Ovary (tissue), 9 donors: ENCODE results near the gene EXOC2. TPM values are rescaled to one million over a fixed set of nuclear protein-coding genes. Genes with fewer than 3 reads are reported as not detected.

Experiments used
- DNase-seq, 5 donors: peaks; one replicate each; pipeline ENCODE4 v3.0.0-alpha.2; 2019 to 2020
- H3K27ac ChIP-seq, 2 donors: fragments of 200-600 bp; one replicate each; pipeline versions ENCODE4 v1.5.1 to v1.8.0; 2019 to 2022
- H3K27me3 ChIP-seq: fragments of 200-600 bp; one replicate; pipeline ENCODE4 v1.8.0; 2022
- H3K36me3 ChIP-seq: fragments of 200-600 bp; sonication (generic); one replicate; pipeline ENCODE4 v1.5.1; 2019
- H3K4me1 ChIP-seq: one replicate; pipeline ENCODE4 v1.8.1; 2013; ENCODE audit warnings: mild to moderate bottlenecking, moderate library complexity; ENCODE audit not compliant: insufficient read depth
- H3K4me3 ChIP-seq: fragments of 200-600 bp; sonication (generic); one replicate; pipeline ENCODE4 v1.5.1; 2017
- H3K9me3 ChIP-seq, 2 donors: fragments of 200-600 bp in 1 of 2; sonication (generic) in 1 of 2; one replicate each; pipeline versions ENCODE4 v1.5.1 to v1.8.1; 2013 to 2019; ENCODE audit warnings: mild to moderate bottlenecking in 1 of 2, moderate library complexity in 1 of 2
- CTCF ChIP-seq, 3 donors: fragments of 450-650 bp in 2 of 3; fragments of 200-600 bp in 1 of 3; IDR thresholded peaks; one replicate each; pipeline versions ENCODE4 v1.5.1 to v1.8.0; 2016 to 2022; ENCODE audit warnings: antibody characterized with exemption in 3 of 3, mild to moderate bottlenecking in 1 of 3
- EP300 ChIP-seq: sonication (generic); formaldehyde crosslinking; IDR thresholded peaks from one replicate; pipeline ENCODE4 v1.6.1; 2017; ENCODE audit warnings: antibody characterized with exemption
- POLR2A ChIP-seq: fragments of 450-650 bp; IDR thresholded peaks from one replicate; pipeline ENCODE4 v1.6.1; 2017; ENCODE audit warnings: antibody characterized with exemption, mild to moderate bottlenecking, moderate library complexity
- WGBS, 3 donors: extraction: QIAGEN DNeasy Blood & Tissue Kit in 1 of 3; methylation state at CpG; one replicate each; pipeline versions ENCODE4 v1.1.5 to v1.1.7; 2013 to 2017; 5-methylcytosine and 5-hydroxymethylcytosine counted together
- intact Hi-C, 4 donors: fragments of 100-400 bp; cut with DNase I; formaldehyde crosslinking; loops; one replicate each; pipeline versions ENCODE4 v1.11.0 to v1.15.1; 2022 to 2023
- polyA plus RNA-seq, 2 donors: library from polyadenylated mRNA; stranded (reverse); fragments of 200-250 nt in 1 of 2; fragments of 350-450 nt in 1 of 2; fragmentation: Illumina TruSeq in 1 of 2; extraction: RNeasy Lipid Tissue Mini Kit (QIAGEN cat#74804) in 1 of 2; gene quantifications; one replicate each; pipeline ENCODE4 v1.2.3, GENCODE V29; 2013 to 2014
- total RNA-seq, 7 donors: library from RNA; depleted of rRNA in 2 of 7; stranded (reverse); fragments of >200 nt in 2 of 7; fragmentation: NEBNext Ultra II Directional in 3 of 7; extraction: Animal tissue kit (Norgen Biotek cat#: 25700) in 3 of 7; gene quantifications; one replicate each; pipeline versions ENCODE4 v1.1.0 to v1.2.4, GENCODE V29; 2016 to 2023
- donor health status: DM: no; HTN: no; CAD: no; lungs with moderate emphysema.
- donor health status: DM: no; HTN: no; CAD: no.
- donor health status: Bipolar disorder and iron deficiency.
- donor health status: DM: yes; HTN: yes; CAD: no.
- donor health status: DM: no; HTN: no; CAD: no.
- donor health status: DM: yes; HTN: yes; CAD: no.

The EXOC2 gene
- total and polyA plus RNA-seq, 9 donors = 7.5 to 17.3 (median 14.2) TPM

- TF ChIP-seq POLR2A (no peak), EP300 (no peak), CTCF (IDR thresholded peaks at IDR 0.05) (no peak)
- intact Hi-C loops = no loop called here
These were observed 113.6 kb downstream of the EXOC2 start for GRCh38 chr6:579339-579738.

GRCh38 chr6:572596-573265 lies 120.2 kb downstream of the EXOC2 start:
- Histone ChIP-seq H3K36me3 (no peaks in the 10 kb centered on the region), H3K27me3 (no peaks in the 10 kb centered on the region), H3K27ac (no peak overlapping the region), H3K9me3 (no peaks in the 10 kb centered on the region), H3K4me3 (no peak overlapping the region), H3K4me1 (no peaks in the 10 kb centered on the region)
- no peak for TF ChIP-seq POLR2A
- no peak for TF ChIP-seq CTCF (IDR thresholded peaks at IDR 0.05)
- no peak for TF ChIP-seq EP300
- 83 to 90% (median 89%) methylated on average over 16 of the region's 16 CpGs for WGBS, 3 donors
- no peak for DNase-seq
- intact Hi-C loops = no loop called here

More at GRCh38 chr6:579339-579738, 113.6 kb downstream of the EXOC2 start:
- H3K36me3 ChIP-seq = no peaks in the 10 kb centered on the region
- no peaks in the 10 kb centered on the region for H3K9me3 ChIP-seq
- no peak overlapping the region for H3K27ac ChIP-seq
- no peaks in the 10 kb centered on the region for H3K27me3 ChIP-seq
- DNase-seq = no peak
- no peak overlapping the region for H3K4me3 ChIP-seq
- 65 to 75% (median 71%) methylated on average over 5 of the region's 5 CpGs for WGBS, 3 donors
- H3K4me1 ChIP-seq = peaks cover 3% of the 10 kb centered on the region

- H3K27ac ChIP-seq = no peak overlapping the region
- no peaks in the 10 kb centered on the region for H3K9me3 ChIP-seq
- no peaks in the 10 kb centered on the region for H3K36me3 ChIP-seq
- no peak overlapping the region for H3K4me3 ChIP-seq
- TF ChIP-seq CTCF (IDR thresholded peaks at IDR 0.05) (no peak), EP300 (no peak), POLR2A (no peak)
- H3K27me3 ChIP-seq = no peaks in the 10 kb centered on the region
- no peak for DNase-seq
- no peaks in the 10 kb centered on the region for H3K4me1 ChIP-seq
- WGBS, 3 donors = 96 to 98% (median 97%) methylated on average over 6 of the region's 6 CpGs
- intact Hi-C loops = no loop called here
These were observed 121.0 kb downstream of the EXOC2 start for GRCh38 chr6:571892-572291.

GRCh38 chr6:570825-571224 lies 122.1 kb downstream of the EXOC2 start:
- Histone ChIP-seq H3K4me1 (no peaks in the 10 kb centered on the region), H3K27me3 (no peaks in the 10 kb centered on the region), H3K4me3 (no peak overlapping the region), H3K36me3 (no peaks in the 10 kb centered on the region), H3K9me3 (no peaks in the 10 kb centered on the region), H3K27ac (no peak overlapping the region)
- TF ChIP-seq EP300 = no peak
- TF ChIP-seq CTCF (IDR thresholded peaks at IDR 0.05) = no peak
- TF ChIP-seq POLR2A = no peak
- 94 to 95% (median 94%) methylated on average over 5 of the region's 5 CpGs for WGBS, 3 donors
- DNase-seq = no peak
- intact Hi-C loops = no loop called here
